Adrenal gland (tissue), 12 donors: ENCODE data around the gene THSD7B. TPM values are rescaled to one million over a fixed set of nuclear protein-coding genes. Genes with fewer than 3 reads are reported as not detected.

Experiments used
- DNase-seq, 7 donors: peaks; one replicate each; pipeline ENCODE4 v3.0.0-alpha.2; 2019 to 2020
- H3K27ac ChIP-seq, 5 donors: fragments of 200-600 bp; sonication (generic) in 4 of 5; 1 replicate in 3 of 5; 2 replicates in 2 of 5; pipeline versions ENCODE4 v1.5.1 to v1.8.0; 2016 to 2020; ENCODE audit warnings: mild to moderate bottlenecking in 1 of 5
- H3K27me3 ChIP-seq: fragments of 200-600 bp; 2 replicates; pipeline ENCODE4 v1.8.0; 2021
- H3K36me3 ChIP-seq, 2 donors: fragments of 200-600 bp; replicated peaks in 1 of 2; 1 replicate in 1 of 2; 2 replicates in 1 of 2; pipeline versions ENCODE4 v1.5.1 to v1.8.0; 2018 to 2022
- H3K4me1 ChIP-seq, 2 donors: fragments of 200-600 bp; replicated peaks in 1 of 2; 1 replicate in 1 of 2; 2 replicates in 1 of 2; pipeline versions ENCODE4 v1.5.1 to v1.8.0; 2018 to 2021
- H3K4me3 ChIP-seq, 4 donors: fragments of 200-600 bp; sonication (generic) in 3 of 4; one replicate each; pipeline ENCODE4 v1.5.1; 2016 to 2018
- H3K9me3 ChIP-seq, 3 donors: fragments of 200-600 bp; sonication (generic) in 1 of 3; replicated peaks in 1 of 3; 1 replicate in 2 of 3; 2 replicates in 1 of 3; pipeline versions ENCODE4 v1.5.1 to v1.8.0; 2016 to 2021
- CTCF ChIP-seq, 6 experiments: fragments of 450-650 bp in 4 of 6; fragments of 200-600 bp in 2 of 6; sonication (generic) in 1 of 6; IDR thresholded peaks; 1 replicate in 5 of 6; 2 replicates in 1 of 6; pipeline versions ENCODE4 v1.5.1 to v1.8.0; 2016 to 2021; ENCODE audit warnings: antibody characterized with exemption in 6 of 6, mild to moderate bottlenecking in 2 of 6, moderate library complexity in 1 of 6
- POLR2A ChIP-seq, 2 donors: fragments of 450-650 bp; IDR thresholded peaks; one replicate each; pipeline ENCODE4 v1.6.1; 2017; ENCODE audit warnings: antibody characterized with exemption in 2 of 2, mild to moderate bottlenecking in 2 of 2, moderate library complexity in 1 of 2
- WGBS, 4 donors: extraction: QIAGEN DNeasy Blood & Tissue Kit in 2 of 4; methylation state at CpG; one replicate each; pipeline versions ENCODE4 v1.1.5 to v1.1.7; 2013 to 2017; 5-methylcytosine and 5-hydroxymethylcytosine counted together
- intact Hi-C, 2 donors: fragments of 100-400 bp; cut with DNase I; formaldehyde crosslinking; loops; one replicate each; pipeline versions ENCODE4 v1.14.1 to v1.15.0; 2022 to 2023
- polyA plus RNA-seq, 3 donors: library from polyadenylated mRNA; stranded (reverse); fragments of 200-250 nt in 2 of 3; fragments of 350-450 nt in 1 of 3; fragmentation: Illumina TruSeq in 1 of 3; extraction: RNeasy Lipid Tissue Mini Kit (QIAGEN cat#74804) in 1 of 3; gene quantifications; one replicate each; pipeline ENCODE4 v1.2.3, GENCODE V29; 2013 to 2014
- total RNA-seq, 9 donors: library from RNA; depleted of rRNA in 4 of 9; stranded (reverse); fragments of >200 nt in 4 of 9; fragments of 120-200 nt in 1 of 9; fragmentation: NEBNext Ultra II Directional in 1 of 9; extraction: Animal tissue kit (Norgen Biotek cat#: 25700) in 1 of 9; gene quantifications; one replicate each; pipeline versions ENCODE4 v1.1.0 to v1.2.4, GENCODE V29; 2013 to 2023
- donor health status: healthy with polysubstance abuse.
- donor health status: Bipolar disorder and iron deficiency.
- donor health status: DM: yes; HTN: yes; CAD: no.
- donor health status: DM: no; HTN: no; CAD: no.
- donor health status: DM: no; HTN: no; CAD: no.
- donor health status: DM: yes; HTN: yes; CAD: no.

THSD7B gene
- total and polyA plus RNA-seq, 12 donors = under 0.01 to 0.44 (median 0.12) TPM; not detected in 4

- H3K9me3 ChIP-seq = no peaks in the 10 kb centered on the region
- no peaks in the 10 kb centered on the region for H3K4me1 ChIP-seq
- H3K4me3 ChIP-seq = no peak overlapping the region
- intact Hi-C loops = no loop called here
- no peaks in the 10 kb centered on the region for H3K36me3 ChIP-seq
- 77 to 88% (median 83%) methylated on average over 3 of the region's 3 CpGs for WGBS, 4 donors
- TF ChIP-seq POLR2A (IDR thresholded peaks at IDR 0.05) (no peak), CTCF (IDR thresholded peaks at IDR 0.05) (no peak)
- no peaks in the 10 kb centered on the region for H3K27me3 ChIP-seq
- DNase-seq = no peak
- no peak overlapping the region for H3K27ac ChIP-seq
These were observed 904.8 kb downstream of the THSD7B start for GRCh38 chr2:137670111-137670510.

GRCh38 chr2:137672989-137673552 is 907.7 kb downstream of the THSD7B start:
- H3K4me1 ChIP-seq = no peaks in the 10 kb centered on the region
- no peak for DNase-seq
- intact Hi-C loops = no loop called here
- TF ChIP-seq POLR2A (IDR thresholded peaks at IDR 0.05) (no peak), CTCF (IDR thresholded peaks at IDR 0.05) (no peak)
- no peaks in the 10 kb centered on the region for H3K36me3 ChIP-seq
- no peaks in the 10 kb centered on the region for H3K27me3 ChIP-seq
- no peaks in the 10 kb centered on the region for H3K9me3 ChIP-seq
- H3K27ac ChIP-seq = no peak overlapping the region
- no peak overlapping the region for H3K4me3 ChIP-seq

- Histone ChIP-seq H3K9me3 (no peaks in the 10 kb centered on the region), H3K27ac (no peak overlapping the region), H3K27me3 (no peaks in the 10 kb centered on the region), H3K4me1 (no peaks in the 10 kb centered on the region), H3K4me3 (no peak overlapping the region), H3K36me3 (no peaks in the 10 kb centered on the region)
- 50 to 68% (median 58%) methylated on average over 2 of the region's 2 CpGs for WGBS, 4 donors
- no peak for DNase-seq
- TF ChIP-seq CTCF (IDR thresholded peaks at IDR 0.05) (no peak), POLR2A (IDR thresholded peaks at IDR 0.05) (no peak)
- intact Hi-C loops = no loop called here
These were observed 909.6 kb downstream of the THSD7B start for GRCh38 chr2:137674991-137675390.

- Histone ChIP-seq H3K4me1 (no peaks in the 10 kb centered on the region), H3K9me3 (no peaks in the 10 kb centered on the region), H3K27me3 (no peaks in the 10 kb centered on the region), H3K27ac (no peak overlapping the region), H3K4me3 (no peak overlapping the region), H3K36me3 (no peaks in the 10 kb centered on the region)
- DNase-seq = no peak
- 58 to 69% (median 63%) methylated on average over 4 of the region's 4 CpGs for WGBS, 4 donors
- TF ChIP-seq POLR2A (IDR thresholded peaks at IDR 0.05) = no peak
- intact Hi-C loops = no loop called here
These were observed 910.4 kb downstream of the THSD7B start for GRCh38 chr2:137675584-137676327.

GRCh38 chr2:137676346-137676745 is 911.0 kb downstream of the THSD7B start:
- intact Hi-C loops = no loop called here
- Histone ChIP-seq H3K27me3 (no peaks in the 10 kb centered on the region), H3K36me3 (no peaks in the 10 kb centered on the region), H3K4me1 (no peaks in the 10 kb centered on the region), H3K27ac (no peak overlapping the region), H3K4me3 (no peak overlapping the region), H3K9me3 (no peaks in the 10 kb centered on the region)
- WGBS, 4 donors = 46 to 60% (median 53%) methylated on average over 3 of the region's 3 CpGs
- DNase-seq = no peak
- TF ChIP-seq CTCF (IDR thresholded peaks at IDR 0.05) (no peak), POLR2A (IDR thresholded peaks at IDR 0.05) (no peak)
